A549 treated with AZD9567 at 1 μM for 4 hours (cell line): ENCODE data around the gene YIF1A. TPM values are rescaled to one million over a fixed set of nuclear protein-coding genes. Genes with fewer than 3 reads are reported as not detected.

Experiments
- total RNA-seq: library from RNA; stranded (reverse); fragments of 200-300 nt; extraction: Qiagen RNA extraction; gene quantifications from 5 replicates; pipeline ENCODE4 v1.2.3, GENCODE V29; 2022; ENCODE audit not compliant: insufficient read depth

The YIF1A gene
- total RNA-seq = 113 to 127 TPM (median 120 TPM) in 5 replicates

GRCh38 chr11:66288671-66289547 lies at the start of gene YIF1A:
YIF1A (minus strand) TSS chr11:66289143; CDS start chr11:66288985, 158 bp downstream.

GRCh38 chr11:66336234-66337102 lies 47.5 kb upstream of the YIF1A start, which contains the start of gene RIN1:
RIN1 (minus strand) TSS chr11:66336434; CDS start chr11:66336402, 32 bp downstream.

GRCh38 chr11:66316849-66317251 lies 27.9 kb upstream of the YIF1A start, which contains the start of gene CD248:
CD248 (minus strand) TSS chr11:66317044; CDS start chr11:66317027, 17 bp downstream.

GRCh38 chr11:66291706-66292542 lies 3.0 kb upstream of the YIF1A start, which contains the start of gene TMEM151A:
TMEM151A (plus strand) TSS chr11:66291894; CDS start chr11:66292014, 120 bp downstream.

GRCh38 chr11:66277471-66278362 lies 11.2 kb downstream of the YIF1A start, which contains the start of gene CNIH2:
CNIH2 (plus strand) TSS chr11:66278175; CDS start chr11:66278457, 282 bp downstream.

GRCh38 chr11:66268244-66268951 lies 20.5 kb downstream of the YIF1A start, which contains the start of gene RAB1B:
RAB1B (plus strand) TSS chr11:66268639; CDS start chr11:66268680, 41 bp downstream.

Other genes with a start within 250 kb of the YIF1A start
- gene GAL3ST3, start 240.0 kb downstream of the YIF1A start, total RNA-seq = not detected in 5 replicates
- gene SF3B2, start 236.8 kb downstream of the YIF1A start, total RNA-seq = 161 to 190 TPM (median 171 TPM) in 5 replicates
- gene PACS1, start 218.9 kb downstream of the YIF1A start, total RNA-seq = 61.1 to 87.1 TPM (median 78.1 TPM) in 5 replicates
- gene KLC2, start 31.4 kb downstream of the YIF1A start, total RNA-seq = 40.0 to 50.4 TPM (median 45.9 TPM) in 5 replicates
- 130 to 148 TPM (median 140 TPM) in 5 replicates for gene RAB1B, start 20.5 kb downstream of the YIF1A start, total RNA-seq
- 2.3 to 2.6 TPM (median 2.5 TPM) in 4 of 5 replicates, not detected in the other for gene CNIH2, start 11.0 kb downstream of the YIF1A start, total RNA-seq
- gene TMEM151A, start 2.8 kb upstream of the YIF1A start, total RNA-seq = 2.3 to 3.9 TPM (median 3.9 TPM) in 5 replicates
- 0.05 TPM in 1 of 5 replicates, not detected in the others for gene CD248, start 27.9 kb upstream of the YIF1A start, total RNA-seq
- gene RIN1, start 47.3 kb upstream of the YIF1A start, total RNA-seq = 22.4 to 36.2 TPM (median 33.7 TPM) in 5 replicates
- 66.1 to 97.8 TPM (median 88.3 TPM) in 5 replicates for gene BRMS1, start 56.0 kb upstream of the YIF1A start, total RNA-seq
- 14.9 to 18.3 TPM (median 16.0 TPM) in 5 replicates for gene B4GAT1, start 58.5 kb upstream of the YIF1A start, total RNA-seq
- gene SLC29A2, start 82.6 kb upstream of the YIF1A start, total RNA-seq = 4.1 to 6.8 TPM (median 5.4 TPM) in 5 replicates
- not detected in 5 replicates for gene NPAS4, start 131.9 kb upstream of the YIF1A start, total RNA-seq
- gene MRPL11, start 149.7 kb upstream of the YIF1A start, total RNA-seq = 90.1 to 116 TPM (median 112 TPM) in 5 replicates
- 4.3 to 6.1 TPM (median 5.0 TPM) in 5 replicates for gene PELI3, start 177.8 kb upstream of the YIF1A start, total RNA-seq
- 51.3 to 93.2 TPM (median 55.9 TPM) in 5 replicates for gene DPP3, start 191.3 kb upstream of the YIF1A start, total RNA-seq
- 7.5 to 11.6 TPM (median 10.1 TPM) in 5 replicates for gene BBS1, start 221.5 kb upstream of the YIF1A start, total RNA-seq